RWPE2 (cell line): Measurements from ENCODE around the gene PUS7.
"Not testable (repeated sequence)": the region's sequence is repeated elsewhere in the genome, so short reads cannot be mapped to it uniquely, and the experiment has no call there.

ENCODE experiments used
- ATAC-seq: fragments of 200-7000 bp; cut with Tn5 transposase; 3 replicates; pipeline ENCODE4 v1.9.1; 2021; ENCODE audit warnings: low read depth
- DNase-seq: peaks from one replicate; pipeline ENCODE4 v3.0.0-alpha.2; 2020; ENCODE audit warnings: low spot score
- H3K27ac ChIP-seq: fragments of 450-650 bp; 2 replicates; pipeline ENCODE4 v1.5.1; 2017; ENCODE audit warnings: mild to moderate bottlenecking; ENCODE audit not compliant: poor library complexity, severe bottlenecking
- H3K27me3 ChIP-seq: fragments of 250-450 bp; sonication (Bioruptor Pico); 2 replicates; pipeline ENCODE4 v1.5.1; 2021; ENCODE audit warnings: mild to moderate bottlenecking, moderate library complexity; ENCODE audit not compliant: insufficient read depth, poor library complexity, severe bottlenecking
- H3K36me3 ChIP-seq: fragments of 250-450 bp; sonication (Bioruptor Pico); 2 replicates; pipeline ENCODE4 v1.5.1; 2020; ENCODE audit warnings: low read depth, mild to moderate bottlenecking, moderate library complexity
- H3K4me1 ChIP-seq: fragments of 250-450 bp; sonication (Bioruptor Pico); 2 replicates; pipeline ENCODE4 v1.5.1; 2021; ENCODE audit warnings: mild to moderate bottlenecking, moderate library complexity; ENCODE audit not compliant: insufficient read depth, poor library complexity, severe bottlenecking
- H3K4me3 ChIP-seq: fragments of 250-450 bp; sonication (Bioruptor Pico); 2 replicates; pipeline ENCODE4 v1.5.1; 2021; ENCODE audit warnings: mild to moderate bottlenecking, moderate library complexity; ENCODE audit not compliant: severe bottlenecking
- H3K9me3 ChIP-seq: fragments of 250-450 bp; sonication (Bioruptor Pico); 2 replicates; pipeline ENCODE4 v1.5.1; 2021; ENCODE audit warnings: mild to moderate bottlenecking, moderate library complexity; ENCODE audit not compliant: severe bottlenecking
- TF ChIP-seq, protein P1 (sequence below): fragments of 450-650 bp; IDR thresholded peaks from one replicate; pipeline ENCODE4 v1.5.1; 2017; ENCODE audit warnings: mild to moderate bottlenecking, moderate library complexity; ENCODE audit not compliant: poor library complexity, severe bottlenecking

The PUS7 gene

DNA sequence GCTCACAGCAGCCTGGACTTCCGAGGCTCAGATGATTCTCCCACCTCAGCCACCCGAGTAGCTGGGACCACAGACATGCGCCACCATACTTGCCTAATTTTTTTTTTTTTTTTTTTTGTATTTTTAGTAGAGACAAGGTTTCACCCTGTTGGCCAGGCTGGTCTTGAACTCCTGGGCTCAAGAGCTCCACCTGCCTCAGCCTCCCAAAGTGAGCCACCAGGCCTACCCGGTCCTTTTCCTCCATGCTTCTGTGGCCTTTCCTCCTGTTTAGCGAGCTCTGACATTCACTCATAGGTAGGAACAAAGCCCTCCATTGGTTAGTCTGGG lies 83.3 kb downstream of the PUS7 start:
- ATAC-seq (no peak), DNase-seq (no peak)
- no peaks in the 10 kb centered on the region for H3K36me3 ChIP-seq
- TF ChIP-seq, protein P1, sequence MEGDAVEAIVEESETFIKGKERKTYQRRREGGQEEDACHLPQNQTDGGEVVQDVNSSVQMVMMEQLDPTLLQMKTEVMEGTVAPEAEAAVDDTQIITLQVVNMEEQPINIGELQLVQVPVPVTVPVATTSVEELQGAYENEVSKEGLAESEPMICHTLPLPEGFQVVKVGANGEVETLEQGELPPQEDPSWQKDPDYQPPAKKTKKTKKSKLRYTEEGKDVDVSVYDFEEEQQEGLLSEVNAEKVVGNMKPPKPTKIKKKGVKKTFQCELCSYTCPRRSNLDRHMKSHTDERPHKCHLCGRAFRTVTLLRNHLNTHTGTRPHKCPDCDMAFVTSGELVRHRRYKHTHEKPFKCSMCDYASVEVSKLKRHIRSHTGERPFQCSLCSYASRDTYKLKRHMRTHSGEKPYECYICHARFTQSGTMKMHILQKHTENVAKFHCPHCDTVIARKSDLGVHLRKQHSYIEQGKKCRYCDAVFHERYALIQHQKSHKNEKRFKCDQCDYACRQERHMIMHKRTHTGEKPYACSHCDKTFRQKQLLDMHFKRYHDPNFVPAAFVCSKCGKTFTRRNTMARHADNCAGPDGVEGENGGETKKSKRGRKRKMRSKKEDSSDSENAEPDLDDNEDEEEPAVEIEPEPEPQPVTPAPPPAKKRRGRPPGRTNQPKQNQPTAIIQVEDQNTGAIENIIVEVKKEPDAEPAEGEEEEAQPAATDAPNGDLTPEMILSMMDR: no peak
- peaks cover 6% of the 10 kb centered on the region for H3K4me1 ChIP-seq
- no peaks in the 10 kb centered on the region for H3K9me3 ChIP-seq
- H3K4me3 ChIP-seq: no peak overlapping the region
- H3K27me3 ChIP-seq: no peaks in the 10 kb centered on the region
- H3K27ac ChIP-seq: peak overlapping the region; percentile 68

DNA sequence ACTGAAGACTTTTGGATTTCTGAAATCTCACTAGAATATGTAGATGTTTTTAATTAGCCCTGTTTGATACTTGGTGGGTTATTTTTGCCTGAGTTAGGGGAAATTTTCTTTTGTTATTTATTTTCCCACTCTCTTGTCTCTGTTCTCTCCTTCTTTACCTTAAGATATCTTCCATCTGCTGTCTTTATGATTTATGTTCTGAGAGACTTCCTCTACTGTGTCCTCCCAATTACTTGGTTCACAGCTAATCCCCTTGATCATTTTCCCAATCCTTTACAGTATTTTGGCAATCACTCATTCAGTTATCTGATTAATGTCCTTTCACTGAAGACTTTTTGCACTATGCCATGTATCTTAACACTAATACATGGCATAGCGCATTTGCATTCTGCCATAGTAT lies 83.8 kb downstream of the PUS7 start:
- no peak overlapping the region for H3K4me3 ChIP-seq
- H3K27me3 ChIP-seq: no peaks in the 10 kb centered on the region
- no peaks in the 10 kb centered on the region for H3K36me3 ChIP-seq
- no peaks in the 10 kb centered on the region for H3K9me3 ChIP-seq
- peaks cover 6% of the 10 kb centered on the region for H3K4me1 ChIP-seq
- ATAC-seq: no peak
- DNase-seq: no peak
- peak overlapping the region; percentile 68 for H3K27ac ChIP-seq
- TF ChIP-seq, protein P1: no peak

DNA sequence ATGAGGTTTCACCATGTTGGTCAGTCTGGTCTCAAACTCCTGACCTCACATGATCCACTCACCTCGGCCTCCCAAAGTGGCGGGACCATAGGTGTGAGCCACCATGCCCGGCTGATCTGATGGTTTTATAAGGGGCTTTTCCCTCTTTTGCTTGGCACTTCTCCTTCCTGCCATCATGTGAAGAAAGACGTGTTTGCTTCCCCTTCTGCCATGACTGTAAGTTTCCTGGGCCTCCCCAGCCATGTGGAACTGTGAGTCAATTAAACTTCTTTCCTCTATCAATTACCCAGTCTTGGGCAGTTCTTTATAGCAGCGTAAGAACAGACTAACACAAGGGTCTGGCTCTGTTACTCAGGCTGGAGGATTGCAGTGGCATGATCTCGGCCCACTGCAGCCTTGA lies 84.7 kb downstream of the PUS7 start:
- H3K4me3 ChIP-seq, H3K4me1 ChIP-seq, H3K36me3 ChIP-seq, H3K27ac ChIP-seq, H3K27me3 ChIP-seq, DNase-seq, ATAC-seq, H3K9me3 ChIP-seq: not testable (repeated sequence)

DNA sequence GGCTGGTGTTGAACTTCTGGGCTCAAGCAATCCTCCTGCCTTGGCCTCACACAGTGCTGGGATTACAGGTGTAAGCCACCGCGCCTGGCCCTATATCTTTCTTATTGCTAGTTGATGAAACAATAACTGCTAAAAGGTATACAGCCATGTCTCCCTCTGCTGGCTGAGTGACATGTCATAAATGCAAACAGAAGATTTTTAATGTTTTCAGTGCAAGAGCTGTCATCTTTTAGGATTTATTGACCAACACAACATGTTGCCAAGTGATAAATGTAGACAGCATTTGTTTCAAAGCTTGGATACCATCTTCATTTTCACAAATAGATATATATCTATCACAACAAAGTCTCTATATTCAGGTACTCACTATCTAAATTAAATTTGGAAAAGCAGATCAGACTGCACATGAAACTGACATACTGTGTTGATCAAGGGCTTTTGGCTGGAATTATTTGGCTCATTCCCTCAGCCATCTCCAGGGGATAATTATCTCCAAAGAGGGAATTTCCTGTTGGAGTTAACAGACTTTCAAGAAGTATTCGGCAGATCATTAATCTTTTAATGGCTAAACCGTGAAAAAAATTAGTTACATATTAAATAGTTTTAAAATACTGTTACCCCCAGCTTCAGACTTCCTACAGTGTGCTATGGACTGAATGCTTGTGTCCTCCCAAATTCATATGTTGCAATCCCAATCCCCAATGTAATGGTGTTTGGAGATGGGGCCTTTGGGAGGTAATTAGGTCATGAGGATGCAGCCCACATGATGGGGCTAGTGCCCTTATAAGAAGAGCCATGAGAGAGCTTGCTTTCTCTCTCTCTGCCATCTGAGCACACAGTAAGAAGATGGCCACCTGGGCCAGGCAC lies 92.1 kb downstream of the PUS7 start:
- H3K36me3 ChIP-seq: no peaks in the 10 kb centered on the region
- ATAC-seq (peak; percentile 69), DNase-seq (no peak)
- H3K4me1 ChIP-seq: no peaks in the 10 kb centered on the region
- no peak overlapping the region for H3K4me3 ChIP-seq
- no peaks in the 10 kb centered on the region for H3K27me3 ChIP-seq
- TF ChIP-seq, protein P1: peak; percentile 85
- no peaks in the 10 kb centered on the region for H3K9me3 ChIP-seq
- H3K27ac ChIP-seq: no peak overlapping the region

DNA sequence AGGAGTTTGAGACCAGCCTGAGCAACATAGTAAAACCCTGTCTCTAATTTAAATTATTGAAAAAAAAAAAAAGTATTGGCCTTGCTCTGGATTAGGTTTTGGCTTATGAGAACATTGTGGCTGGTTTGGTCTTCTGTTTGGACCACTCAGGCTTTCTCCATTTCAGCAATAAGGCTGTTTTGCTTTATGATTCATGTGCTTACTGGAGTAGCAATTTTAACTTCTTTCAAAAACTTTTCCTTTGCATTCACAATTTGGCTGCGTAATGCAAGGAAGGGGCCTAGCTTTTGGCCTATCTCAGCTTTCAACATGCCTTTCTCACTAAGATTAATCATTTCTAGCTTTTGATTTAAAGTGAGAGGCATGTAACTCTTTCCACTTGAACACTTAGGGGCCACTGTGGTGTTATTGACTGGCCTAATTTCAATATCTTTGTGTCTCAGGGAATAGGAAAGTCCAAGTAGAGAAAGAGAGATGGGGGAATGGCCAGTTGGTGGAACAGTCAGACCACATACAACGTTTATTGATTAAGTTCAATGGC lies 95.4 kb downstream of the PUS7 start:
- no peak for ATAC-seq

More for the DNA sequence above, 95.4 kb downstream of the PUS7 start:
- Histone ChIP-seq H3K4me1 (no peaks in the 10 kb centered on the region), H3K36me3 (no peaks in the 10 kb centered on the region), H3K27ac (no peak overlapping the region), H3K4me3 (no peak overlapping the region), H3K27me3 (no peaks in the 10 kb centered on the region), H3K9me3 (no peaks in the 10 kb centered on the region)
- DNase-seq: no peak
- TF ChIP-seq, protein P1: no peak
